GM23338 (cell line): ENCODE data around the gene UHRF1. TPM values are rescaled to one million over a fixed set of nuclear protein-coding genes. Genes with fewer than 3 reads are reported as not detected.

Experiments
- ATAC-seq: fragments of 200-7000 bp; cut with Tn5 transposase; 3 replicates; pipeline ENCODE4 v1.9.1; 2020
- DNase-seq: peaks from one replicate; pipeline ENCODE4 v3.0.0-alpha.2; 2015; ENCODE audit warnings: low spot score
- H2AFZ ChIP-seq: fragments of 200-600 bp; sonication (generic); 2 replicates; pipeline ENCODE4 v1.8.0; 2016; ENCODE audit warnings: antibody characterized with exemption, mild to moderate bottlenecking, moderate library complexity
- H3F3A ChIP-seq: fragments of 200-600 bp; sonication (generic); replicated peaks from 2 replicates; pipeline ENCODE4 v1.8.0; 2017; ENCODE audit warnings: antibody characterized with exemption, mixed run types, low read depth
- H3K27ac ChIP-seq: fragments of 200-600 bp; sonication (generic); 2 replicates; pipeline ENCODE4 v1.6.1; 2016; ENCODE audit warnings: low read depth
- H3K27me3 ChIP-seq: fragments of 200-600 bp; sonication (generic); 2 replicates; pipeline ENCODE4 v1.8.0; 2016; ENCODE audit warnings: mild to moderate bottlenecking, mixed run types, moderate library complexity; ENCODE audit not compliant: insufficient read depth
- H3K36me3 ChIP-seq: fragments of 200-600 bp; sonication (generic); 2 replicates; pipeline ENCODE4 v1.8.0; 2016; ENCODE audit warnings: mild to moderate bottlenecking; ENCODE audit not compliant: insufficient read depth
- H3K4me1 ChIP-seq: fragments of 200-600 bp; sonication (generic); 2 replicates; pipeline ENCODE4 v1.8.0; 2016; ENCODE audit warnings: mild to moderate bottlenecking, moderate library complexity; ENCODE audit not compliant: insufficient read depth
- H3K4me2 ChIP-seq: fragments of 200-600 bp; sonication (generic); 2 replicates; pipeline ENCODE4 v1.7.1; 2017; ENCODE audit warnings: mixed run types
- H3K4me3 ChIP-seq: fragments of 200-600 bp; sonication (generic); 2 replicates; pipeline ENCODE4 v1.6.1; 2016; ENCODE audit warnings: mixed run types
- H3K79me2 ChIP-seq: fragments of 200-600 bp; sonication (generic); replicated peaks from 2 replicates; pipeline ENCODE4 v1.8.0; 2017; ENCODE audit warnings: mild to moderate bottlenecking; ENCODE audit not compliant: insufficient read depth
- H3K9me2 ChIP-seq: fragments of 200-600 bp; sonication (generic); 2 replicates; pipeline ENCODE4 v1.8.0; 2017; ENCODE audit not compliant: insufficient read depth
- H4K20me1 ChIP-seq: fragments of 200-600 bp; sonication (generic); replicated peaks from 2 replicates; pipeline ENCODE4 v1.8.0; 2017; ENCODE audit warnings: mild to moderate bottlenecking; ENCODE audit not compliant: insufficient read depth
- H3K27ac Mint-ChIP-seq: 2 replicates; pipeline ENCODE4 v1.8.0; 2020; ENCODE audit warnings: inconsistent platforms, mild to moderate bottlenecking, moderate library complexity, mixed read lengths
- H3K27me3 Mint-ChIP-seq: 3 replicates; pipeline ENCODE4 v1.8.0; 2022; ENCODE audit warnings: low read depth, mild to moderate bottlenecking, moderate library complexity, mixed read lengths, inconsistent platforms; ENCODE audit not compliant: insufficient read depth, poor library complexity
- H3K36me3 Mint-ChIP-seq: 3 replicates; pipeline ENCODE4 v1.8.0; 2021; ENCODE audit warnings: low read depth, mild to moderate bottlenecking, inconsistent platforms, moderate library complexity, mixed read lengths
- H3K4me1 Mint-ChIP-seq: 3 replicates; pipeline ENCODE4 v1.8.0; 2020; ENCODE audit warnings: mild to moderate bottlenecking, inconsistent platforms, mixed read lengths
- H3K4me3 Mint-ChIP-seq: 3 replicates; pipeline ENCODE4 v1.8.0; 2021; ENCODE audit warnings: moderate library complexity, mild to moderate bottlenecking, inconsistent platforms, mixed read lengths
- H3K9me3 Mint-ChIP-seq: 3 replicates; pipeline ENCODE4 v1.8.0; 2020; ENCODE audit warnings: moderate library complexity, mild to moderate bottlenecking, inconsistent platforms, mixed read lengths
- CREB1 ChIP-seq: fragments of 250-450 bp; sonication (Bioruptor Pico); IDR thresholded peaks from 2 replicates; pipeline ENCODE4 v1.5.0; 2020; ENCODE audit warnings: low read depth, mild to moderate bottlenecking, moderate library complexity
- CTCF ChIP-seq, 2 experiments: fragments of 200-600 bp in 1 of 2; sonication (generic) in 1 of 2; conservative IDR thresholded peaks; 2 replicates each; pipeline versions ENCODE4 v1.5.1 to v1.6.1; 2016 to 2017; ENCODE audit warnings: antibody characterized with exemption in 2 of 2, low read depth in 2 of 2, mild to moderate bottlenecking in 2 of 2, moderate library complexity in 1 of 2
- EZH2 ChIP-seq: fragments of 200-600 bp; sonication (generic); IDR thresholded peaks from one replicate; pipeline ENCODE4 v1.8.0; 2017; ENCODE audit warnings: antibody characterized with exemption, mild to moderate bottlenecking, low read depth; ENCODE audit not compliant: unreplicated experiment
- EZH2phosphoT487 ChIP-seq: fragments of 200-600 bp; sonication (generic); IDR thresholded peaks from one replicate; pipeline ENCODE4 v1.8.1; 2018; ENCODE audit warnings: antibody characterized with exemption; ENCODE audit not compliant: unreplicated experiment
- JUNB ChIP-seq: IDR thresholded peaks from one replicate; pipeline ENCODE4 v1.6.1; 2016; ENCODE audit warnings: antibody characterized with exemption; ENCODE audit not compliant: unreplicated experiment
- NANOG ChIP-seq: IDR thresholded peaks from 2 replicates; pipeline ENCODE4 v1.6.1; 2016; ENCODE audit warnings: antibody characterized with exemption, borderline replicate concordance
- POLR2AphosphoS5 ChIP-seq: IDR thresholded peaks from 2 replicates; pipeline ENCODE4 v1.6.1; 2016; ENCODE audit warnings: antibody characterized with exemption, low read depth
- STAT1 ChIP-seq: IDR thresholded peaks from one replicate; pipeline ENCODE4 v1.6.1; 2016; ENCODE audit warnings: antibody characterized with exemption; ENCODE audit not compliant: unreplicated experiment
- ZNF114 ChIP-seq: fragments of 250-450 bp; sonication (Bioruptor Pico); IDR thresholded peaks from 2 replicates; pipeline ENCODE4 v1.5.0; 2020; ENCODE audit warnings: mild to moderate bottlenecking, moderate library complexity
- ZNF331 ChIP-seq: fragments of 250-450 bp; sonication (Bioruptor Pico); IDR thresholded peaks from 2 replicates; pipeline ENCODE4 v1.5.0; 2020; ENCODE audit warnings: low read depth, mild to moderate bottlenecking, moderate library complexity
- polyA plus RNA-seq: library from polyadenylated mRNA; unstranded; fragments of >200 nt; fragmentation: Nextera tagmentation; extraction: Ambion mirVana; gene quantifications from 2 replicates; pipeline ENCODE4 v1.2.1, GENCODE V29; 2016
- total RNA-seq: library from RNA; depleted of rRNA; stranded (reverse); fragments of >200 nt; shearing (Covaris generic); gene quantifications from 2 replicates; pipeline ENCODE4 v1.2.3, GENCODE V29; 2014
- TF ChIP-seq, protein P1 (sequence below): IDR thresholded peaks from 2 replicates; pipeline ENCODE4 v1.6.1; 2016; ENCODE audit warnings: antibody characterized with exemption
- TF ChIP-seq, protein P2 (sequence below): fragments of 250-450 bp; sonication (Bioruptor Pico); IDR thresholded peaks from 2 replicates; pipeline ENCODE4 v1.5.0; 2020; ENCODE audit warnings: mild to moderate bottlenecking, moderate library complexity
- TF ChIP-seq, protein P3 (sequence below): IDR thresholded peaks from one replicate; pipeline ENCODE4 v1.6.1; 2018; ENCODE audit warnings: antibody characterized with exemption; ENCODE audit not compliant: unreplicated experiment

UHRF1 gene
- total and polyA plus RNA-seq, 2 experiments from 2014 or later: 20.3 to 45.7 TPM

DNA sequence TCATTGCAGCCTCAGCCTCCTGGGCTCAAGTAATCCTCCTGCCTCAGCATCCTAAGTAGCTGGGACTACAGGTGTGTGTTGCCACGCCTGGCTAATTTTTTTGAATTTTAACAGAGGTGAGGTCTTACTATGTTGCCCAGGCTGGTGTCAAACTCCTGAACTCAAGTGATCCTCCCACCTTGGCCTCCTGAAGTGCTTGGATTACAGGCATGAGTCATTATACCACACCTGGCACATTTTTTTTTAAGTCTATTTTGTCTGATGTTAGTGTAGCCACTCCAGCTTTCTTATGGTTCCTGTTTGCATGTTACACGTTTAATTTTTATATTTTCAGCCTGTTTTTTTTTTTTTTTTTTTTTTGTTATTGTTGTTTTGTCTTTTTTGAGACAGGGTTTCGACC lies 84.4 kb downstream of the UHRF1 start:
- Mint-ChIP-seq H3K4me1 (peaks cover 6% of the 10 kb centered on the region; the same call in 1 of the 3 replicates), H3K9me3 (no peaks in the 10 kb centered on the region), H3K27me3 (peaks cover 10% of the 10 kb centered on the region), H3K36me3 (no peaks in the 10 kb centered on the region; the same call in 2 of the 3 replicates), H3K4me3 (no peak overlapping the region), H3K27ac (no peak overlapping the region)
- H3F3A ChIP-seq: no peaks in the 10 kb centered on the region; the same call in 1 of the 2 replicates
- H4K20me1 ChIP-seq: peaks cover 10% of the 10 kb centered on the region; the same call in 1 of the 2 replicates
- TF ChIP-seq ZNF331 (no peak), CREB1 (CRISPR knock-in tag) (no peak), CTCF (conservative IDR thresholded peaks at IDR 0.05; ENCODE audit: low read depth in 2 of 2) (no peak), STAT1 (no peak), EZH2 (no peak), JUNB (no peak), EZH2phosphoT487 (no peak), ZNF114 (no peak), NANOG (no peak), POLR2AphosphoS5 (no peak)
- TF ChIP-seq, protein P1, sequence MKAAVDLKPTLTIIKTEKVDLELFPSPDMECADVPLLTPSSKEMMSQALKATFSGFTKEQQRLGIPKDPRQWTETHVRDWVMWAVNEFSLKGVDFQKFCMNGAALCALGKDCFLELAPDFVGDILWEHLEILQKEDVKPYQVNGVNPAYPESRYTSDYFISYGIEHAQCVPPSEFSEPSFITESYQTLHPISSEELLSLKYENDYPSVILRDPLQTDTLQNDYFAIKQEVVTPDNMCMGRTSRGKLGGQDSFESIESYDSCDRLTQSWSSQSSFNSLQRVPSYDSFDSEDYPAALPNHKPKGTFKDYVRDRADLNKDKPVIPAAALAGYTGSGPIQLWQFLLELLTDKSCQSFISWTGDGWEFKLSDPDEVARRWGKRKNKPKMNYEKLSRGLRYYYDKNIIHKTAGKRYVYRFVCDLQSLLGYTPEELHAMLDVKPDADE: no peak
- TF ChIP-seq, protein P2, sequence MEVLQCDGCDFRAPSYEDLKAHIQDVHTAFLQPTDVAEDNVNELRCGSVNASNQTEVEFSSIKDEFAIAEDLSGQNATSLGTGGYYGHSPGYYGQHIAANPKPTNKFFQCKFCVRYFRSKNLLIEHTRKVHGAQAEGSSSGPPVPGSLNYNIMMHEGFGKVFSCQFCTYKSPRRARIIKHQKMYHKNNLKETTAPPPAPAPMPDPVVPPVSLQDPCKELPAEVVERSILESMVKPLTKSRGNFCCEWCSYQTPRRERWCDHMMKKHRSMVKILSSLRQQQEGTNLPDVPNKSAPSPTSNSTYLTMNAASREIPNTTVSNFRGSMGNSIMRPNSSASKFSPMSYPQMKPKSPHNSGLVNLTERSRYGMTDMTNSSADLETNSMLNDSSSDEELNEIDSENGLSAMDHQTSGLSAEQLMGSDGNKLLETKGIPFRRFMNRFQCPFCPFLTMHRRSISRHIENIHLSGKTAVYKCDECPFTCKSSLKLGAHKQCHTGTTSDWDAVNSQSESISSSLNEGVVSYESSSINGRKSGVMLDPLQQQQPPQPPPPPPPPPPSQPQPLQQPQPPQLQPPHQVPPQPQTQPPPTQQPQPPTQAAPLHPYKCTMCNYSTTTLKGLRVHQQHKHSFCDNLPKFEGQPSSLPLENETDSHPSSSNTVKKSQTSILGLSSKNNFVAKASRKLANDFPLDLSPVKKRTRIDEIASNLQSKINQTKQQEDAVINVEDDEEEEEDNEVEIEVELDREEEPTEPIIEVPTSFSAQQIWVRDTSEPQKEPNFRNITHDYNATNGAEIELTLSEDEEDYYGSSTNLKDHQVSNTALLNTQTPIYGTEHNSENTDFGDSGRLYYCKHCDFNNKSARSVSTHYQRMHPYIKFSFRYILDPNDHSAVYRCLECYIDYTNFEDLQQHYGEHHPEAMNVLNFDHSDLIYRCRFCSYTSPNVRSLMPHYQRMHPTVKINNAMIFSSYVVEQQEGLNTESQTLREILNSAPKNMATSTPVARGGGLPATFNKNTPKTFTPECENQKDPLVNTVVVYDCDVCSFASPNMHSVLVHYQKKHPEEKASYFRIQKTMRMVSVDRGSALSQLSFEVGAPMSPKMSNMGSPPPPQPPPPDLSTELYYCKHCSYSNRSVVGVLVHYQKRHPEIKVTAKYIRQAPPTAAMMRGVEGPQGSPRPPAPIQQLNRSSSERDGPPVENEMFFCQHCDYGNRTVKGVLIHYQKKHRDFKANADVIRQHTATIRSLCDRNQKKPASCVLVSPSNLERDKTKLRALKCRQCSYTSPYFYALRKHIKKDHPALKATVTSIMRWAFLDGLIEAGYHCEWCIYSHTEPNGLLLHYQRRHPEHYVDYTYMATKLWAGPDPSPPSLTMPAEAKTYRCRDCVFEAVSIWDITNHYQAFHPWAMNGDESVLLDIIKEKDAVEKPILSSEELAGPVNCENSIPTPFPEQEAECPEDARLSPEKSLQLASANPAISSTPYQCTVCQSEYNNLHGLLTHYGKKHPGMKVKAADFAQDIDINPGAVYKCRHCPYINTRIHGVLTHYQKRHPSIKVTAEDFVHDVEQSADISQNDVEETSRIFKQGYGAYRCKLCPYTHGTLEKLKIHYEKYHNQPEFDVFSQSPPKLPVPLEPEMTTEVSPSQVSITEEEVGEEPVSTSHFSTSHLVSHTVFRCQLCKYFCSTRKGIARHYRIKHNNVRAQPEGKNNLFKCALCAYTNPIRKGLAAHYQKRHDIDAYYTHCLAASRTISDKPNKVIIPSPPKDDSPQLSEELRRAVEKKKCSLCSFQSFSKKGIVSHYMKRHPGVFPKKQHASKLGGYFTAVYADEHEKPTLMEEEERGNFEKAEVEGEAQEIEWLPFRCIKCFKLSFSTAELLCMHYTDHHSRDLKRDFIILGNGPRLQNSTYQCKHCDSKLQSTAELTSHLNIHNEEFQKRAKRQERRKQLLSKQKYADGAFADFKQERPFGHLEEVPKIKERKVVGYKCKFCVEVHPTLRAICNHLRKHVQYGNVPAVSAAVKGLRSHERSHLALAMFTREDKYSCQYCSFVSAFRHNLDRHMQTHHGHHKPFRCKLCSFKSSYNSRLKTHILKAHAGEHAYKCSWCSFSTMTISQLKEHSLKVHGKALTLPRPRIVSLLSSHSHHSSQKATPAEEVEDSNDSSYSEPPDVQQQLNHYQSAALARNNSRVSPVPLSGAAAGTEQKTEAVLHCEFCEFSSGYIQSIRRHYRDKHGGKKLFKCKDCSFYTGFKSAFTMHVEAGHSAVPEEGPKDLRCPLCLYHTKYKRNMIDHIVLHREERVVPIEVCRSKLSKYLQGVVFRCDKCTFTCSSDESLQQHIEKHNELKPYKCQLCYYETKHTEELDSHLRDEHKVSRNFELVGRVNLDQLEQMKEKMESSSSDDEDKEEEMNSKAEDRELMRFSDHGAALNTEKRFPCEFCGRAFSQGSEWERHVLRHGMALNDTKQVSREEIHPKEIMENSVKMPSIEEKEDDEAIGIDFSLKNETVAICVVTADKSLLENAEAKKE (CRISPR knock-in tag): no peak
- TF ChIP-seq, protein P3, sequence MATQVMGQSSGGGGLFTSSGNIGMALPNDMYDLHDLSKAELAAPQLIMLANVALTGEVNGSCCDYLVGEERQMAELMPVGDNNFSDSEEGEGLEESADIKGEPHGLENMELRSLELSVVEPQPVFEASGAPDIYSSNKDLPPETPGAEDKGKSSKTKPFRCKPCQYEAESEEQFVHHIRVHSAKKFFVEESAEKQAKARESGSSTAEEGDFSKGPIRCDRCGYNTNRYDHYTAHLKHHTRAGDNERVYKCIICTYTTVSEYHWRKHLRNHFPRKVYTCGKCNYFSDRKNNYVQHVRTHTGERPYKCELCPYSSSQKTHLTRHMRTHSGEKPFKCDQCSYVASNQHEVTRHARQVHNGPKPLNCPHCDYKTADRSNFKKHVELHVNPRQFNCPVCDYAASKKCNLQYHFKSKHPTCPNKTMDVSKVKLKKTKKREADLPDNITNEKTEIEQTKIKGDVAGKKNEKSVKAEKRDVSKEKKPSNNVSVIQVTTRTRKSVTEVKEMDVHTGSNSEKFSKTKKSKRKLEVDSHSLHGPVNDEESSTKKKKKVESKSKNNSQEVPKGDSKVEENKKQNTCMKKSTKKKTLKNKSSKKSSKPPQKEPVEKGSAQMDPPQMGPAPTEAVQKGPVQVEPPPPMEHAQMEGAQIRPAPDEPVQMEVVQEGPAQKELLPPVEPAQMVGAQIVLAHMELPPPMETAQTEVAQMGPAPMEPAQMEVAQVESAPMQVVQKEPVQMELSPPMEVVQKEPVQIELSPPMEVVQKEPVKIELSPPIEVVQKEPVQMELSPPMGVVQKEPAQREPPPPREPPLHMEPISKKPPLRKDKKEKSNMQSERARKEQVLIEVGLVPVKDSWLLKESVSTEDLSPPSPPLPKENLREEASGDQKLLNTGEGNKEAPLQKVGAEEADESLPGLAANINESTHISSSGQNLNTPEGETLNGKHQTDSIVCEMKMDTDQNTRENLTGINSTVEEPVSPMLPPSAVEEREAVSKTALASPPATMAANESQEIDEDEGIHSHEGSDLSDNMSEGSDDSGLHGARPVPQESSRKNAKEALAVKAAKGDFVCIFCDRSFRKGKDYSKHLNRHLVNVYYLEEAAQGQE: no peak
- no peaks in the 10 kb centered on the region for H3K27me3 ChIP-seq
- no peak overlapping the region for H3K27ac ChIP-seq
- no peak overlapping the region for H3K4me2 ChIP-seq
- H3K79me2 ChIP-seq: peaks cover 92% of the 10 kb centered on the region
- no peak overlapping the region for H2AFZ ChIP-seq
- no peak overlapping the region for H3K4me3 ChIP-seq
- no peaks in the 10 kb centered on the region for H3K4me1 ChIP-seq
- ATAC-seq: no peak
- H3K36me3 ChIP-seq: no peaks in the 10 kb centered on the region
- no peak for DNase-seq
- H3K9me2 ChIP-seq: no peaks in the 10 kb centered on the region
